Articular chondrocyte of knee joint (primary cell): ENCODE results near the gene KCNH2. TPM values are rescaled to one million over a fixed set of nuclear protein-coding genes. Genes with fewer than 3 reads are reported as not detected.

Experiments
- total RNA-seq: library from RNA; depleted of rRNA; stranded (reverse); fragments of >200 nt; gene quantifications from 2 replicates; pipeline ENCODE4 v1.2.3, GENCODE V29; 2012

The KCNH2 gene
- 0.52 and 1.7 TPM in 2 replicates for total RNA-seq

GRCh38 chr7:150978126-150978789 lies at the start of gene KCNH2:
TSS of gene KCNH2 (minus strand) at chr7:150978321. CDS start at chr7:150977913, 408 bp downstream.

GRCh38 chr7:151024435-151025056 lies 46.4 kb upstream of the KCNH2 start, which contains the start of gene ATG9B:
TSS of gene ATG9B (minus strand) at chr7:151024494. CDS start at chr7:151024423, 71 bp downstream.

GRCh38 chr7:150990416-150991186 lies 12.5 kb upstream of the KCNH2 start, which contains the start of gene NOS3:
TSS of gene NOS3 (plus strand) at chr7:150991017. CDS start at chr7:150993804, 2,787 bp downstream.

Other genes with a start within 250 kb of the KCNH2 start
- gene GIMAP5, start 240.9 kb downstream of the KCNH2 start, total RNA-seq: not detected in 2 replicates
- gene TMEM176B, start 178.0 kb downstream of the KCNH2 start, total RNA-seq: not detected in 2 replicates
- not detected in 2 replicates for gene TMEM176A, start 177.6 kb downstream of the KCNH2 start, total RNA-seq
- not detected in 2 replicates for gene AOC1, start 125.8 kb downstream of the KCNH2 start, total RNA-seq
- 1.7 and 1.8 TPM in 2 replicates for gene NOS3, start 12.7 kb upstream of the KCNH2 start, total RNA-seq
- gene ATG9B, start 46.2 kb upstream of the KCNH2 start, total RNA-seq: 0.32 TPM in 1 of 2 replicates, not detected in the other
- 28.1 and 30.3 TPM in 2 replicates for gene ABCB8, start 50.1 kb upstream of the KCNH2 start, total RNA-seq
- gene ASIC3, start 70.2 kb upstream of the KCNH2 start, total RNA-seq: 0.13 and 0.32 TPM in 2 replicates
- 9.7 and 9.8 TPM in 2 replicates for gene CDK5, start 79.6 kb upstream of the KCNH2 start, total RNA-seq
- gene SLC4A2, start 81.3 kb upstream of the KCNH2 start, total RNA-seq: 40.3 and 43.1 TPM in 2 replicates
- gene FASTK, start 102.5 kb upstream of the KCNH2 start, total RNA-seq: 62.7 and 69.6 TPM in 2 replicates
- 14.8 and 16.1 TPM in 2 replicates for gene TMUB1, start 105.2 kb upstream of the KCNH2 start, total RNA-seq
- 29.6 and 31.6 TPM in 2 replicates for gene AGAP3, start 108.2 kb upstream of the KCNH2 start, total RNA-seq
- not detected in 2 replicates for gene GBX1, start 189.4 kb upstream of the KCNH2 start, total RNA-seq
- not detected in 2 replicates for gene ASB10, start 208.9 kb upstream of the KCNH2 start, total RNA-seq
- gene H2BK1, start 232.2 kb upstream of the KCNH2 start, total RNA-seq: not detected in 2 replicates
- gene ABCF2, start 248.9 kb upstream of the KCNH2 start, total RNA-seq: 51.5 and 55.0 TPM in 2 replicates